Adrenal gland (tissue), 12 donors: ENCODE data around the gene SIM1. TPM values are rescaled to one million over a fixed set of nuclear protein-coding genes. Genes with fewer than 3 reads are reported as not detected.

Experiments
- DNase-seq, 7 donors: peaks; one replicate each; pipeline ENCODE4 v3.0.0-alpha.2; 2019 to 2020
- H3K27ac ChIP-seq, 5 donors: fragments of 200-600 bp; sonication (generic) in 4 of 5; 1 replicate in 3 of 5; 2 replicates in 2 of 5; pipeline versions ENCODE4 v1.5.1 to v1.8.0; 2016 to 2020; ENCODE audit warnings: mild to moderate bottlenecking in 1 of 5
- H3K27me3 ChIP-seq: fragments of 200-600 bp; 2 replicates; pipeline ENCODE4 v1.8.0; 2021
- H3K36me3 ChIP-seq, 2 donors: fragments of 200-600 bp; replicated peaks in 1 of 2; 1 replicate in 1 of 2; 2 replicates in 1 of 2; pipeline versions ENCODE4 v1.5.1 to v1.8.0; 2018 to 2022
- H3K4me1 ChIP-seq, 2 donors: fragments of 200-600 bp; replicated peaks in 1 of 2; 1 replicate in 1 of 2; 2 replicates in 1 of 2; pipeline versions ENCODE4 v1.5.1 to v1.8.0; 2018 to 2021
- H3K4me3 ChIP-seq, 4 donors: fragments of 200-600 bp; sonication (generic) in 3 of 4; one replicate each; pipeline ENCODE4 v1.5.1; 2016 to 2018
- H3K9me3 ChIP-seq, 3 donors: fragments of 200-600 bp; sonication (generic) in 1 of 3; replicated peaks in 1 of 3; 1 replicate in 2 of 3; 2 replicates in 1 of 3; pipeline versions ENCODE4 v1.5.1 to v1.8.0; 2016 to 2021
- CTCF ChIP-seq, 6 experiments: fragments of 450-650 bp in 4 of 6; fragments of 200-600 bp in 2 of 6; sonication (generic) in 1 of 6; IDR thresholded peaks; 1 replicate in 5 of 6; 2 replicates in 1 of 6; pipeline versions ENCODE4 v1.5.1 to v1.8.0; 2016 to 2021; ENCODE audit warnings: antibody characterized with exemption in 6 of 6, mild to moderate bottlenecking in 2 of 6, moderate library complexity in 1 of 6
- POLR2A ChIP-seq, 2 donors: fragments of 450-650 bp; IDR thresholded peaks; one replicate each; pipeline ENCODE4 v1.6.1; 2017; ENCODE audit warnings: antibody characterized with exemption in 2 of 2, mild to moderate bottlenecking in 2 of 2, moderate library complexity in 1 of 2
- WGBS, 4 donors: extraction: QIAGEN DNeasy Blood & Tissue Kit in 2 of 4; methylation state at CpG; one replicate each; pipeline versions ENCODE4 v1.1.5 to v1.1.7; 2013 to 2017; 5-methylcytosine and 5-hydroxymethylcytosine counted together
- intact Hi-C, 2 donors: fragments of 100-400 bp; cut with DNase I; formaldehyde crosslinking; loops; one replicate each; pipeline versions ENCODE4 v1.14.1 to v1.15.0; 2022 to 2023
- polyA plus RNA-seq, 3 donors: library from polyadenylated mRNA; stranded (reverse); fragments of 200-250 nt in 2 of 3; fragments of 350-450 nt in 1 of 3; fragmentation: Illumina TruSeq in 1 of 3; extraction: RNeasy Lipid Tissue Mini Kit (QIAGEN cat#74804) in 1 of 3; gene quantifications; one replicate each; pipeline ENCODE4 v1.2.3, GENCODE V29; 2013 to 2014
- total RNA-seq, 9 donors: library from RNA; depleted of rRNA in 4 of 9; stranded (reverse); fragments of >200 nt in 4 of 9; fragments of 120-200 nt in 1 of 9; fragmentation: NEBNext Ultra II Directional in 1 of 9; extraction: Animal tissue kit (Norgen Biotek cat#: 25700) in 1 of 9; gene quantifications; one replicate each; pipeline versions ENCODE4 v1.1.0 to v1.2.4, GENCODE V29; 2013 to 2023
- donor health status: healthy with polysubstance abuse.
- donor health status: Bipolar disorder and iron deficiency.
- donor health status: DM: yes; HTN: yes; CAD: no.
- donor health status: DM: no; HTN: no; CAD: no.
- donor health status: DM: no; HTN: no; CAD: no.
- donor health status: DM: yes; HTN: yes; CAD: no.

SIM1 gene
- total and polyA plus RNA-seq, 12 donors = not detected

- Histone ChIP-seq H3K27ac (no peak overlapping the region), H3K4me3 (no peak overlapping the region), H3K9me3 (no peaks in the 10 kb centered on the region), H3K4me1 (no peaks in the 10 kb centered on the region), H3K27me3 (peaks cover 81% of the 10 kb centered on the region), H3K36me3 (no peaks in the 10 kb centered on the region)
- no peak for TF ChIP-seq POLR2A (IDR thresholded peaks at IDR 0.05)
- no peak for TF ChIP-seq CTCF (IDR thresholded peaks at IDR 0.05)
- intact Hi-C loops = no loop called here
- WGBS, 4 donors = 6 to 11% (median 8%) methylated on average over 25 to 36 of the region's 36 CpGs
- no peak for DNase-seq
Observed at GRCh38 chr6:100453701-100454521, 10.8 kb downstream of the SIM1 start.

- WGBS, 4 donors = 10 to 16% (median 12%) methylated on average over 3 of the region's 3 CpGs
- intact Hi-C loops = no loop called here
- peaks cover 81% of the 10 kb centered on the region for H3K27me3 ChIP-seq
Observed at GRCh38 chr6:100452998-100453397, 11.7 kb downstream of the SIM1 start.

DNA sequence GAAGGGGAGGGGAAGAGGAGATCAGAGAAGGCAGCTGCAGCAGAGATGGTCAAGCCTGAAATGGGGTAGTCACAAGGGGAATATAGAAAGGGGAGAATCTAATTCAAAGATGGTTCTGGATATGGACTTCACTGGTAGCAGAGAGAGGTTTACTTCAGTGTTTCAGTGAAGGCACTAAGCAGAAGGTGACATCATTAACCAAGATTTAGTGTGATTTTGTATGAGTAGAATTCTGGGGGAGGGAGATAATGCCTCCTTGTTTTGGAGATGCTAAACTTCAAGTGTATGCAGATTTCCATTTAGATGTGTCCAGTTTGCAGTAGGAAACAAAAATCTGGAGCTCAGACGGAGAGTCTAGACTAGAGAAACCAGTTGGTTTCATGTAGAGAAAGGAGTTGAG lies 13.1 kb downstream of the SIM1 start:
- Histone ChIP-seq H3K4me3 (no peak overlapping the region), H3K9me3 (no peaks in the 10 kb centered on the region), H3K4me1 (peaks cover 0 to 6% of the 10 kb centered on the region in 2 donors), H3K36me3 (no peaks in the 10 kb centered on the region), H3K27me3 (peaks cover 81% of the 10 kb centered on the region), H3K27ac (no peak overlapping the region)
- 41 to 66% (median 52%) methylated on average over 1 of the region's 1 CpG for WGBS, 4 donors
- intact Hi-C loops = no loop called here
- TF ChIP-seq CTCF (IDR thresholded peaks at IDR 0.05) (no peak), POLR2A (IDR thresholded peaks at IDR 0.05) (no peak)
- no peak for DNase-seq

More at GRCh38 chr6:100452998-100453397, 11.7 kb downstream of the SIM1 start:
- no peak for DNase-seq
- Histone ChIP-seq H3K9me3 (no peaks in the 10 kb centered on the region), H3K36me3 (no peaks in the 10 kb centered on the region), H3K27ac (no peak overlapping the region), H3K4me3 (no peak overlapping the region), H3K4me1 (no peaks in the 10 kb centered on the region)
- no peak for TF ChIP-seq POLR2A (IDR thresholded peaks at IDR 0.05)
- no peak for TF ChIP-seq CTCF (IDR thresholded peaks at IDR 0.05)

GRCh38 chr6:100449239-100449691 lies 15.5 kb downstream of the SIM1 start:
- H3K27me3 ChIP-seq = peaks cover 81% of the 10 kb centered on the region
- TF ChIP-seq CTCF (IDR thresholded peaks at IDR 0.05) = no peak
- TF ChIP-seq POLR2A (IDR thresholded peaks at IDR 0.05) = no peak
- no peak for DNase-seq

More at GRCh38 chr6:100449239-100449691, 15.5 kb downstream of the SIM1 start:
- Histone ChIP-seq H3K4me1 (peaks cover 0 to 6% of the 10 kb centered on the region in 2 donors), H3K4me3 (no peak overlapping the region), H3K36me3 (no peaks in the 10 kb centered on the region), H3K9me3 (no peaks in the 10 kb centered on the region), H3K27ac (no peak overlapping the region)
- intact Hi-C loops = no loop called here
- 6 to 15% (median 8%) methylated on average over 17 to 38 of the region's 38 CpGs for whole genome bisulfite sequencing, 4 donors
